ENCODE data around the gene DLGAP1.

DLGAP1 gene

GRCh38 chr18:3836483-3837335 lies 618.4 kb downstream of the DLGAP1 start:
- Histone ChIP-seq H3K36me3 (ENCODE audit: control insufficient read depth, insufficient read depth, low read length) (no peaks in the 10 kb centered on the region), H3K27me3 (replicated peaks; ENCODE audit: control insufficient read depth, insufficient read depth, low read length, poor library complexity, severe bottlenecking) (no peaks in the 10 kb centered on the region), H3K4me1 (ENCODE audit: control insufficient read depth, insufficient read depth, low read length, poor library complexity, severe bottlenecking) (no peaks in the 10 kb centered on the region), H3K9me3 (ENCODE audit: control insufficient read depth, low read length) (no peaks in the 10 kb centered on the region), H3K4me3 (ENCODE audit: insufficient read depth, low read depth, low read length, poor library complexity, severe bottlenecking) (no peak overlapping the region), H3K27ac (ENCODE audit: insufficient read depth, low read length, poor library complexity, severe bottlenecking) (no peak overlapping the region)
- DNase-seq = no peak

- no peaks in the 10 kb centered on the region for H3K27me3 ChIP-seq (replicated peaks; ENCODE audit: control insufficient read depth, insufficient read depth, low read length, poor library complexity, severe bottlenecking)
- H3K9me3 ChIP-seq (ENCODE audit: control insufficient read depth, low read length) = no peaks in the 10 kb centered on the region
- no peak overlapping the region for H3K4me3 ChIP-seq (ENCODE audit: insufficient read depth, low read depth, low read length, poor library complexity, severe bottlenecking)
- H3K27ac ChIP-seq (ENCODE audit: insufficient read depth, low read length, poor library complexity, severe bottlenecking) = no peak overlapping the region
- H3K4me1 ChIP-seq (ENCODE audit: control insufficient read depth, insufficient read depth, low read length, poor library complexity, severe bottlenecking) = no peaks in the 10 kb centered on the region
- no peak for DNase-seq
- no peaks in the 10 kb centered on the region for H3K36me3 ChIP-seq (ENCODE audit: control insufficient read depth, insufficient read depth, low read length)
These were observed 623.0 kb downstream of the DLGAP1 start for GRCh38 chr18:3832025-3832638.

GRCh38 chr18:3830604-3831003 lies 624.5 kb downstream of the DLGAP1 start:
- H3K27ac ChIP-seq (ENCODE audit: insufficient read depth, low read length, poor library complexity, severe bottlenecking) = no peak overlapping the region
- no peaks in the 10 kb centered on the region for H3K27me3 ChIP-seq (replicated peaks; ENCODE audit: control insufficient read depth, insufficient read depth, low read length, poor library complexity, severe bottlenecking)
- no peaks in the 10 kb centered on the region for H3K9me3 ChIP-seq (ENCODE audit: control insufficient read depth, low read length)
- H3K4me1 ChIP-seq (ENCODE audit: control insufficient read depth, insufficient read depth, low read length, poor library complexity, severe bottlenecking) = no peaks in the 10 kb centered on the region
- DNase-seq = no peak
- no peaks in the 10 kb centered on the region for H3K36me3 ChIP-seq (ENCODE audit: control insufficient read depth, insufficient read depth, low read length)
- no peak overlapping the region for H3K4me3 ChIP-seq (ENCODE audit: insufficient read depth, low read depth, low read length, poor library complexity, severe bottlenecking)

GRCh38 chr18:3827236-3827845 lies 627.8 kb downstream of the DLGAP1 start:
- Histone ChIP-seq H3K27me3 (replicated peaks; ENCODE audit: control insufficient read depth, insufficient read depth, low read length, poor library complexity, severe bottlenecking) (no peaks in the 10 kb centered on the region), H3K9me3 (ENCODE audit: control insufficient read depth, low read length) (no peaks in the 10 kb centered on the region), H3K4me1 (ENCODE audit: control insufficient read depth, insufficient read depth, low read length, poor library complexity, severe bottlenecking) (no peaks in the 10 kb centered on the region), H3K4me3 (ENCODE audit: insufficient read depth, low read depth, low read length, poor library complexity, severe bottlenecking) (no peak overlapping the region), H3K36me3 (ENCODE audit: control insufficient read depth, insufficient read depth, low read length) (no peaks in the 10 kb centered on the region), H3K27ac (ENCODE audit: insufficient read depth, low read length, poor library complexity, severe bottlenecking) (no peak overlapping the region)
- DNase-seq = no peak

GRCh38 chr18:3826021-3826420 lies 629.1 kb downstream of the DLGAP1 start:
- Histone ChIP-seq H3K27ac (ENCODE audit: insufficient read depth, low read length, poor library complexity, severe bottlenecking) (no peak overlapping the region), H3K27me3 (replicated peaks; ENCODE audit: control insufficient read depth, insufficient read depth, low read length, poor library complexity, severe bottlenecking) (no peaks in the 10 kb centered on the region), H3K36me3 (ENCODE audit: control insufficient read depth, insufficient read depth, low read length) (no peaks in the 10 kb centered on the region), H3K4me1 (ENCODE audit: control insufficient read depth, insufficient read depth, low read length, poor library complexity, severe bottlenecking) (no peaks in the 10 kb centered on the region), H3K4me3 (ENCODE audit: insufficient read depth, low read depth, low read length, poor library complexity, severe bottlenecking) (no peak overlapping the region), H3K9me3 (ENCODE audit: control insufficient read depth, low read length) (no peaks in the 10 kb centered on the region)
- no peak for DNase-seq

- Histone ChIP-seq H3K27ac (ENCODE audit: insufficient read depth, low read length, poor library complexity, severe bottlenecking) (no peak overlapping the region), H3K4me1 (ENCODE audit: control insufficient read depth, insufficient read depth, low read length, poor library complexity, severe bottlenecking) (no peaks in the 10 kb centered on the region), H3K36me3 (ENCODE audit: control insufficient read depth, insufficient read depth, low read length) (no peaks in the 10 kb centered on the region), H3K27me3 (replicated peaks; ENCODE audit: control insufficient read depth, insufficient read depth, low read length, poor library complexity, severe bottlenecking) (no peaks in the 10 kb centered on the region), H3K9me3 (ENCODE audit: control insufficient read depth, low read length) (no peaks in the 10 kb centered on the region), H3K4me3 (ENCODE audit: insufficient read depth, low read depth, low read length, poor library complexity, severe bottlenecking) (no peak overlapping the region)
- DNase-seq = no peak
These were observed 631.0 kb downstream of the DLGAP1 start for GRCh38 chr18:3824101-3824500.

GRCh38 chr18:3823073-3823472 lies 632.0 kb downstream of the DLGAP1 start:
- Histone ChIP-seq H3K4me1 (ENCODE audit: control insufficient read depth, insufficient read depth, low read length, poor library complexity, severe bottlenecking) (no peaks in the 10 kb centered on the region), H3K9me3 (ENCODE audit: control insufficient read depth, low read length) (no peaks in the 10 kb centered on the region), H3K4me3 (ENCODE audit: insufficient read depth, low read depth, low read length, poor library complexity, severe bottlenecking) (no peak overlapping the region), H3K36me3 (ENCODE audit: control insufficient read depth, insufficient read depth, low read length) (no peaks in the 10 kb centered on the region), H3K27ac (ENCODE audit: insufficient read depth, low read length, poor library complexity, severe bottlenecking) (no peak overlapping the region), H3K27me3 (replicated peaks; ENCODE audit: control insufficient read depth, insufficient read depth, low read length, poor library complexity, severe bottlenecking) (no peaks in the 10 kb centered on the region)
- DNase-seq = no peak

GRCh38 chr18:3821524-3821923 lies 633.6 kb downstream of the DLGAP1 start:
- DNase-seq = no peak
- H3K4me1 ChIP-seq (ENCODE audit: control insufficient read depth, insufficient read depth, low read length, poor library complexity, severe bottlenecking) = no peaks in the 10 kb centered on the region
- H3K9me3 ChIP-seq (ENCODE audit: control insufficient read depth, low read length) = no peaks in the 10 kb centered on the region
- no peak overlapping the region for H3K4me3 ChIP-seq (ENCODE audit: insufficient read depth, low read depth, low read length, poor library complexity, severe bottlenecking)
- H3K36me3 ChIP-seq (ENCODE audit: control insufficient read depth, insufficient read depth, low read length) = no peaks in the 10 kb centered on the region
- no peak overlapping the region for H3K27ac ChIP-seq (ENCODE audit: insufficient read depth, low read length, poor library complexity, severe bottlenecking)
- H3K27me3 ChIP-seq (replicated peaks; ENCODE audit: control insufficient read depth, insufficient read depth, low read length, poor library complexity, severe bottlenecking) = no peaks in the 10 kb centered on the region

- no peak for DNase-seq
- H3K27ac ChIP-seq (ENCODE audit: insufficient read depth, low read length, poor library complexity, severe bottlenecking) = no peak overlapping the region
- no peaks in the 10 kb centered on the region for H3K9me3 ChIP-seq (ENCODE audit: control insufficient read depth, low read length)
- no peak overlapping the region for H3K4me3 ChIP-seq (ENCODE audit: insufficient read depth, low read depth, low read length, poor library complexity, severe bottlenecking)
- no peaks in the 10 kb centered on the region for H3K36me3 ChIP-seq (ENCODE audit: control insufficient read depth, insufficient read depth, low read length)
- no peaks in the 10 kb centered on the region for H3K4me1 ChIP-seq (ENCODE audit: control insufficient read depth, insufficient read depth, low read length, poor library complexity, severe bottlenecking)
- no peaks in the 10 kb centered on the region for H3K27me3 ChIP-seq (replicated peaks; ENCODE audit: control insufficient read depth, insufficient read depth, low read length, poor library complexity, severe bottlenecking)
These were observed 635.1 kb downstream of the DLGAP1 start for GRCh38 chr18:3819961-3820360.

Measured in effector memory CD4-positive, alpha-beta T cell (primary cell).